CD4-positive, alpha-beta T cell treated with Interleukin-17A for 1 hour (primary cell): ENCODE measurements around the gene GUCA2B.

Experiments
- DNase-seq: peaks from one replicate; pipeline ENCODE4 v3.0.0-alpha.2; 2020

GUCA2B gene

GRCh38 chr1:42192106-42192505 lies 38.9 kb downstream of the GUCA2B start:
- DNase-seq, result no peak

DNA sequence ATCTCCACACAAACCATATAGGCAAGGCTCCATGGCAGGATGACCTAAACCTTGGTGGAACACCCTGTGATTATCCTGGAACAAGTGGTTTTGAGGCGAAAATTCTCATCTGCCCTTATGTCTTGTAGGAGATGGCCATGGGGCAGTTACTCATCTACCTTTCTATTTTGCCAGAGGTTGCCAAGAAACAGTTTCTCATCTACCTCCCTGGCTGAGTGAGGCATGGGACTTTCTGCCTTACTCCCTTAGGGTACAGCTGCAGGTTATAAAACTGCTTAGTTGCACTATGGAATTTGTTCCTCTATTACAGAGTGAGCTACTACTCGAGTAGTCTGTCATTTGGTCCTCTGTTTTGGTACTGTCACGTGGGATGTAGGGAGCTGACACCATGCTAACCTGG lies 42.6 kb downstream of the GUCA2B start:
- no peak for DNase-seq

- no peak for DNase-seq
These were observed 45.0 kb downstream of the GUCA2B start for GRCh38 chr1:42198251-42198650.

DNA sequence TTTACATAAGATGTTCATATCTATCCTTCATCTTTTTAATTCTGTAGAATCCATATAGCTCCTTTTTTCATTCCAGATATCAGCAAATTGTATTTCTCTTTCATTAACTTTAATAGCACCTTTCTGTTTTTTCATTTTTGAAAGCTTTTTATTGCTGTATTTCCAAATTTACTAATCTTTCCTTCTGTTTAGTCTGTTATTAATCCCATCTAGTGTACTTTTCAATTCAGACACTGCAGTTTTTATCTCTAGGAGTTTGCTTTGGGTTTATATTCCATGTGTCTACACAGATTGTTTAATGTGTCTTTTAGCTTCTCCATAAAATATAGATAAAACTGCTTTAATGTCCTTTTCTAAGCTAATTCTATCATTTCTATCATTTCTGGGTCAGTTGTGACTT lies 48.8 kb downstream of the GUCA2B start:
- DNase-seq, result no peak
